NCI-H2081 (cell line): ENCODE measurements around the gene NGF.

ENCODE experiments used
- DNase-seq, 2 experiments: peaks; one replicate each; lab custom pipeline; 2025; lab: John Stamatoyannopoulos, UW

The NGF gene

GRCh38 chr1:115308969-115309368, 29.1 kb downstream of the NGF start:
- no peak for DNase-seq

DNA sequence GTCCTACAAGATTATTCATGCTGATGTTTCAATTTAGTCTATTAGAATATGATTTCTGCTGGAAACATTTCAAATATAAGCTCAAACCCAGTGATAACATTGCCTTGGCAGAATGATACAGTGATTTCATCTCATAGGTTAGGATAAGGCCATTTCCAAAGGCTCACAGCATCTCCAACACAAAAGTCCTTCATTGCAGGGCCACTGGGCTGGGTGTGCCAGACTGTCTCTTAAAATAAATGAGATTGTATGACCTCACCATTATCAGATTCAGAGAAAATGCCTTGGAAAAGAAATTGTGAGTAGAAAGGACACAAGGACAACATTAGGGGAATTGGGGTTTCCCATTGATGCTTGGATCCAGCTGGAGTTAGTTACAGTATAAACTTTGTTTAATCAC, 30.4 kb downstream of the NGF start:
- no peak for DNase-seq

DNA sequence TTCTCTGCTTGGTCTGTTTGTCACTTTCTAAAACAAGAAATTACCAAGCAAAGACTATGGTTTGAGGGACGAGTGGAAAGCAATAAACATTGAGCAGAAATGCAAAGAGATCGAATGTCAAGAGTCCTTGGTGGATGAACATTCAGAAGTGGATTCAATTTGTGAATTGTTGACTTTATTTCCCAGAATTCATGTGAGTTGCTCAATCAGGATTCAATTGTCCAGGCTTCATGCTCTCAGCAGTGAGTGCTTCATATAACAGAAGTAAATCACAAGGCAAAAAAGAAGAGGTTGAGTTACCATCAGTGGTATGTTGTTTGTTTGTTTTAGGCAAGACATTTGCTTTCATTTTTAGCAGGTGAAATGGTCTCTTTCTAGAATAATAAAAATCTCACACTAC, 31.9 kb downstream of the NGF start:
- DNase-seq = no peak

DNA sequence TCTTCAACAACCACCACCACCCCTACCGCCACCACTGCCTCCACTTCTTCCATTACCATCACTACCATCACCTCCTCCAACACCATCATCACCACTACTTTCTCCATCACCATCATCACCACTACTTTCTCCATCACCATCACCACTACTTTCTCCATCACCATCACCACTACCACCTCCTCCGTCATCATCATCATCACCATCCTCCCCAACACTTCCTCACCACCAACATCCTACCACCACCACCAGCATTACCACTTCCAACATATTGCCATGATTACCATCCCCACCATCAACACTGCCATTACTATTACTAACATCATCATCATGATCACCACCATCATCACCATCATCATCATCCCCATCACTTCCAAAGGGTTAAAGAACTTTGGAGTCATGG, 34.7 kb downstream of the NGF start:
- no peak for DNase-seq

DNA sequence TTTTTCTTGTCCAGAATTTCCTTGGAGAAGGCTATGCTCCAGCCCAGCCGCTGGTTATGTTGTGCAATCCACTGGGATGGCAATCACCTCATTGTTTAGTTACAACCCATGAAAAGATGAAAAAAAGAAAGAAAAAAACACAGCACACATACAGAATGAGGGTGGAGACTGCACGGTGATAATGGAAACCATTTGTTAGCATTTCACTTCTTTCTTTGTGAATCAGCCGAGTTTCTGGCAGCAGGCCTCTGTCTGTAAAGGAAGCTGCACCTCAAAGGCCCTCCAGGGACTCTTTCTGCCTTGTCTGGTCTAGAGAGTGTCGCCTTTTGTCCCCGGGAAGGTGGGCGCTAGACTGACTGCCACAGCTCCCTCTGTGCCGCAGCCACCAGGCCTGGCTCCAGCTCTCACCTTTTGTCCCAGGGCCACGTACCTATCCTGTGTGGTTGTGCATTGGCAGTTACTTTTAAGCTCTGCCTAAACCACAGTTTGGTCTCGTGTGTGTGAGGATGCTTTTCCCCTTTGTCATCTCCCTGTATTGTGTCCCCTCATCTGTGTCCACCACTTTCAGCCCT, 35.6 kb downstream of the NGF start:
- DNase-seq = no peak

- DNase-seq = no peak
Measured at GRCh38 chr1:115301438-115302020, 36.5 kb downstream of the NGF start.

- no peak for DNase-seq
Measured at GRCh38 chr1:115300087-115300876, 37.8 kb downstream of the NGF start.

GRCh38 chr1:115299266-115299665, 38.8 kb downstream of the NGF start:
- no peak for DNase-seq

DNA sequence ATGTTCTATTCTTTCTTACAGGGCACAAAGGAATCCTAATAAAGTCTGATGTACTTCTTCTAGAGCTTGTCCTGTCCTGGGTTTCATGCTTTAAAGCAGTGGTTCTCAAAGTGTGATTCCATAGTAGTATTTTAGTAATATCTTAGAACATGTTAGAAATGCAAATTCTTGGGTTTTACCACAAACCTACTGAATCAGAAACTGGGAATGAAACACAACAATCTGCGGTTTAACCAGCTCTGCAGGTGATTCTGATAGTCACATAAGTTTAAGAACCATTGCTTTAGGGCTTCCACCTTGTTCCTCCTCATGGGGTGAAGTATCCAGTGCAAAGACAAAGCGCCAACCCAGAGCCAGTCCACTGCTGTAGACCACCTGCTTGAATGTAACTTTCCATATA, 41.1 kb downstream of the NGF start:
- no peak for DNase-seq

DNA sequence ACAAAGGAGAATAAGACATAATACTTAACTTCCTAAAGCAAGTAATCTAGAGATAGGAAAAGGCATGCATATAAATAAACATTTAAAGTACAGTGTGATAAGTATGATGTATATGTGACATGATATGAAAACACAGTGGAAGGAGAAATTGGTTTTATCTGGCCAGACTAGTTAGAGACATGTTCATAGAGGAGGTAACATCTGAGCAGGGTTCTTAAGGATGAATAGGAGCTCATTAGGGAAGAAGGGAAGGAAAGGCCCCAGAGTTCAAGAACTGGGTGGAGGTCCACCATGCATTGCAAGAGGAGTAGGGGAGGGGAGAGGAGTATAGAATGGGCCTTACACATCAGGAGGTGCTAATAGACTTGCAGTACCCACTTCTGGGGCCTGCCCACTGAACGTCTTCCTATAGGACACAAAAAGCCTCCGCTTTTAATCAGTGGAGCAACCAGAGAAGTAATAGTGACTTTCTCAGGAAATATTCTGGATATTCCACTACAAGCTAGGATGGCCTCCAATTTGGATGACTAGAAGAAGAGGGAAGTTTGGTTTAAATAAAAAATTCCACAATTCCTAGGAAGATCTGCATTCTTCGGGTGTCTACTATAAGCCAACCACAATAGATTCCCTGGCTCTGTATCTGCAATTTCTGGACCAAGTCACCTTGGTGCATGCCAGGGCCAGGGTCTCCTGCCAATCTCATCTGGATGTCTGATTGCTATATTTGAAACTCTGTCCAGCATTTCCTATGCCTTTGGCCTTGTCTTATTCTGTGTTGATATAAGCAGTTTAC, 41.9 kb downstream of the NGF start:
- DNase-seq = no peak

- no peak for DNase-seq
Measured at GRCh38 chr1:115293899-115294298, 44.1 kb downstream of the NGF start.

DNA sequence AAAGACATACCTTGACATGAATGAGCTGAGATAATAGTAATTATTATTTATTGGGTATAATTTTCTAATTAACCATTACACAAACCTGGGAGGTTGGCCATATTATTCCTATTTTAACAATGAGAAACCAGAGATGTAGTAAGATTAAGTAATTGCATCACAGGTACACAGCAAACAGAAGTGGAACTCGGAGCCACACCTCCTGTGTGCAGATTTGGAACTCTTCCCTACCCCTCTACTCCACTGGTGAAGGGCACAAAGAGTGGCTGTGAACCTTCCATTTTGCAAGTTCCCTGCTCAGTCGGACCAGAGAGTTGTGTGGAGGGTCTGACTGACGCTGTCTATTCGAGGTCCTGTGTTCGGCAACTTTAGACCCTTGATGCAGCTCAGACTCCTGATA, 45.0 kb downstream of the NGF start:
- DNase-seq = no peak

- DNase-seq = no peak
Measured at GRCh38 chr1:115291741-115292140, 46.3 kb downstream of the NGF start.

- no peak for DNase-seq
Measured at GRCh38 chr1:115289940-115290339, 48.1 kb downstream of the NGF start.

DNA sequence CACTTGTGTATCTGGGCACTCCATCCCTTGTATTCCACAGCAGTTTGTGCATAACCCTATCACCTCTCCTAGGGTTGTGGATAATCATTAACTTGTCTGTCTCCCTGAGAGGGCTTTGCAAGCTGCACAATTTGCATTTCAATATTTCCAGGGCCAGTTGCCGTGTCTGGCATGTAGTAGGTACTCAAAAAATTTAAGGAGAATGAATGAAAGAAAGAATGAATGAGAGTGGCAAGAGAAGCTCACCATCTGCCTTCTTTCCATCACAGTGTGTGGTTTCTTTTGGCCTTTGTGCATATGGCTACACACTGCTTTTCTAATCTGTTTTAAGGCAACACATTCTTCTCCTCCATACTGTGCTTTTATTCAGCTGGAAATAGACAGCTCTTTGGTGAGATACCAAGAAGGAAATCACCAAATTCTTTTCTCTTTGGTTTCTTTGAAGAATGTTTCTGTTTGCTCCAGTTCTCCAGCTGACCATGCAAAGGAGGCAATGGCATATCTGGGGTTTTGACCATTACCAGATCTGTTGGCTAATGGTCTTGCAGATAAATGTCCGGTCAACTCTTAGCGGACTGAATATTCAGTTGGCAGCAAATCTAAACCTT, 49.4 kb downstream of the NGF start:
- DNase-seq = no peak

GRCh38 chr1:115286431-115287205, 51.4 kb downstream of the NGF start:
- DNase-seq = no peak

DNA sequence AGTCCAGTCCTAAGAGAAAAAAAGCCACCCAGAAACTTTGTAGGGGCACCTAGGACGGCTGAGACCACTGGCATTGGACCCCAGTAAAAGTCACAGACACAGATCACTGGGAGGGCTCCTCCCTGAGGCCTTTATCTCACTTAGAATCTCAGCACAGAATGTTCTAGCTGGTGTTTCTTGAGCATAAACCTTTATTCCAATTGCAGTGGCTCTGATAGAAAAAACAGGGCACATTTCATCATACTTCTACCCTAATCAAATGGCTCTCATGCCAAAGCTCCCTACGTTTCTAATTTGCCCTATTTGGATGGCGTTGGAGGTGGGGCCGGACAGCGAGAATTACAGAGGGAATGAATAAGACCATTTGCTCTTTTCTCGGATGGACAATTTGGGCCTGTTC, 53.8 kb downstream of the NGF start:
- no peak for DNase-seq

DNA sequence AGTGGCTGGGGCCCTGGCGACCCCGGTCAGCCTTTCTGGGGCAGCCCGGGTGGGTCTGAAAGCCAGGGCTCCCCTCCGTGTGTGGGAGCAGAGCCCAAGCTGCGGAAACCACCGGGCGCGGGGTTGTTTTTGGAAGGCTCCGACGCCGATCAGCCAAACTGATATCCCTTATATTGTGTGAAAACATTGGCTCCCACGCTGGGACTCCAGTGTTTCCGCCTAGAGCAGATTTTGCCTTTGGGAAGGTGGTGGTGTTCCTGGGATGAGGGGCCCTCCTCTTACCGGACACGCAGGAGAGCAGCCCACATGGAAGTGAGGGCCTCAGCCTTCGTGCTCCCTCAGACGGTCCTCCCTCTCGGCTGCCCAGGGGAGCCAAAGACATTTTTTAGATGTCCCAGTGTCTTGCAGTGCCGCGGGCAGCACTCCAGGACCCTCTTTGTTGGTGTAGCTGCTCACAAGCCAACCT, 54.3 kb downstream of the NGF start:
- DNase-seq = no peak

DNA sequence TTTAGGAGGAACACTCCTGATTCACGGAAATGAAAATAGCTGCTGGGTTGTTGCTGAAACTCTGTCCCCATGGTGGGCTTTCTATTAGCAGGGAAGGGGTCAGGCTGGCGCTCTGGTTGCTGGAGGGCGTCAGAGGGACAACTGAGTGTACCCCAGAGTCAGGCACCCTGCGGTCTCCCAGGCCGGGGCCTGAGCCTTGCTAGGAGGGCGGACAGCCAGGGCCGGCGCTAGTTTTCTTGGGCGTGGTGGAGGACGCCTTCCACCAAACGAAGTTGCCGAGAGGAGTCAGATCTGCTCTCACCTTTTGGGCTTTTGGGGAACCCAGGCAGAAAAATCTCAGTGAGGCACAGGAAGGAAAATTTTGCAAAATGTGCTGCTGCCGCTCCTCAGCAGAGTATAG, 54.8 kb downstream of the NGF start:
- DNase-seq = no peak

- no peak for DNase-seq
Measured at GRCh38 chr1:115282807-115283208, 55.2 kb downstream of the NGF start.

- no peak for DNase-seq
Measured at GRCh38 chr1:115281143-115281542, 56.9 kb downstream of the NGF start.
